DOHH2 (cell line): Measurements from ENCODE around the gene LSM14B.

ENCODE experiments used
- EZH2phosphoT487 ChIP-seq: fragments of 200-600 bp; sonication (generic); IDR thresholded peaks from 2 replicates; pipeline ENCODE4 v1.6.1; 2017; ENCODE audit warnings: borderline replicate concordance, mild to moderate bottlenecking, antibody characterized with exemption, low read length, moderate library complexity, mixed read lengths
- TF ChIP-seq, protein P1 (sequence below): fragments of 200-600 bp; sonication (generic); IDR thresholded peaks from one replicate; pipeline ENCODE4 v1.5.1; 2014; ENCODE audit warnings: antibody characterized with exemption, mild to moderate bottlenecking, low read depth, low read length; ENCODE audit not compliant: poor library complexity, severe bottlenecking

DNA sequence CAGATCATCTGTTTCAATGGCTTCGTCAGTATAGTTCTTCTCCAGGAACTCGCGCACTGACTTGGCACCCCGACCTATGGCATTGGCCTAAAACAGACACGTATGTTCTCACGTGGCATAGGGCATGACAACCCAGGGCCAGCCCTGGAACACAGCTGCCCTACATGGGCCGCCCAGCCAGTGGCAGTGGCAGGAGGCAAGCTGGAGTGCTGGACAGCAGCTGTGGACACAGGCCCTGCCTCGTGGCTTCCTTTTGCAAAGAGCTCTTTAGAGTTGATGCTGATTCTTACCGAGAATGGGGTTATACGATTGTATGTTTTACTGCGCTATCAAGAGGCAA is 15.9 kb downstream of the LSM14B start:
- TF ChIP-seq, protein P1, sequence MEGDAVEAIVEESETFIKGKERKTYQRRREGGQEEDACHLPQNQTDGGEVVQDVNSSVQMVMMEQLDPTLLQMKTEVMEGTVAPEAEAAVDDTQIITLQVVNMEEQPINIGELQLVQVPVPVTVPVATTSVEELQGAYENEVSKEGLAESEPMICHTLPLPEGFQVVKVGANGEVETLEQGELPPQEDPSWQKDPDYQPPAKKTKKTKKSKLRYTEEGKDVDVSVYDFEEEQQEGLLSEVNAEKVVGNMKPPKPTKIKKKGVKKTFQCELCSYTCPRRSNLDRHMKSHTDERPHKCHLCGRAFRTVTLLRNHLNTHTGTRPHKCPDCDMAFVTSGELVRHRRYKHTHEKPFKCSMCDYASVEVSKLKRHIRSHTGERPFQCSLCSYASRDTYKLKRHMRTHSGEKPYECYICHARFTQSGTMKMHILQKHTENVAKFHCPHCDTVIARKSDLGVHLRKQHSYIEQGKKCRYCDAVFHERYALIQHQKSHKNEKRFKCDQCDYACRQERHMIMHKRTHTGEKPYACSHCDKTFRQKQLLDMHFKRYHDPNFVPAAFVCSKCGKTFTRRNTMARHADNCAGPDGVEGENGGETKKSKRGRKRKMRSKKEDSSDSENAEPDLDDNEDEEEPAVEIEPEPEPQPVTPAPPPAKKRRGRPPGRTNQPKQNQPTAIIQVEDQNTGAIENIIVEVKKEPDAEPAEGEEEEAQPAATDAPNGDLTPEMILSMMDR = no peak
- no peak for TF ChIP-seq EZH2phosphoT487
